ENCODE results near the gene NRTN. TPM values are rescaled to one million over a fixed set of nuclear protein-coding genes. Genes with fewer than 3 reads are reported as not detected.

NRTN gene
- total and polyA plus RNA-seq, 12 donors = 4.5 to 26.8 (median 8.9) TPM

DNA sequence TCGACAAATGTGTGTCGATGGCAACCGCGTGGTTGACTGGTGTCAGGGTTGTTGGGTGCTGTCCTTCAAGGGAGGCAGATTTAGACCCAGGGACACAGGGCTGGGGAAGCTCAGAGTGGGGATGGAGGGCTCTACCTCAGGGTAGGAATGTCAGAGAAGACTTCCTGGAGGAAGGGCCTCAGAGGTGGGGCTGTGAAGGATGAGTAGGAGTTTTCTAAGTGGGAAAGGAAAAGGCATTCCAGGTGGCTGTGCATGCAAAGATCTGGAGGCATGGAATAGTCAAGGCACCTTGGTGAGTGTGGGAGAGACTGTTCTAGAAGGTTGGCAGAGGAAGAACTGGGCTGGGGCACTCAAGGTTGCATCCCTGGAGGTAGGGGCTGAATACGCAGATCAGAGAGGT lies 2.0 kb downstream of the NRTN start:
- 87 to 95% (median 91%) methylated on average over 5 of the region's 5 CpGs for WGBS, 4 donors
- Histone ChIP-seq H3K4me3 (no peak overlapping the region), H3K36me3 (replicated peaks in 1 of 2) (no peaks in the 10 kb centered on the region), H3K27ac (no peak overlapping the region), H3K4me1 (replicated peaks in 1 of 2) (peaks cover 13 to 17% of the 10 kb centered on the region in 2 donors), H3K9me3 (replicated peaks in 1 of 3) (no peaks in the 10 kb centered on the region), H3K27me3 (no peaks in the 10 kb centered on the region)
- DNase-seq = no peak
- intact Hi-C loops (cut with DNase I) = loop anchor here (5.0 to 10.0 kb wide), 3 partner anchors 85 to 215 kb away; no protein-coding TSS in a partner anchor
- no peak for TF ChIP-seq POLR2A (IDR thresholded peaks at IDR 0.05)
- TF ChIP-seq, protein P1, sequence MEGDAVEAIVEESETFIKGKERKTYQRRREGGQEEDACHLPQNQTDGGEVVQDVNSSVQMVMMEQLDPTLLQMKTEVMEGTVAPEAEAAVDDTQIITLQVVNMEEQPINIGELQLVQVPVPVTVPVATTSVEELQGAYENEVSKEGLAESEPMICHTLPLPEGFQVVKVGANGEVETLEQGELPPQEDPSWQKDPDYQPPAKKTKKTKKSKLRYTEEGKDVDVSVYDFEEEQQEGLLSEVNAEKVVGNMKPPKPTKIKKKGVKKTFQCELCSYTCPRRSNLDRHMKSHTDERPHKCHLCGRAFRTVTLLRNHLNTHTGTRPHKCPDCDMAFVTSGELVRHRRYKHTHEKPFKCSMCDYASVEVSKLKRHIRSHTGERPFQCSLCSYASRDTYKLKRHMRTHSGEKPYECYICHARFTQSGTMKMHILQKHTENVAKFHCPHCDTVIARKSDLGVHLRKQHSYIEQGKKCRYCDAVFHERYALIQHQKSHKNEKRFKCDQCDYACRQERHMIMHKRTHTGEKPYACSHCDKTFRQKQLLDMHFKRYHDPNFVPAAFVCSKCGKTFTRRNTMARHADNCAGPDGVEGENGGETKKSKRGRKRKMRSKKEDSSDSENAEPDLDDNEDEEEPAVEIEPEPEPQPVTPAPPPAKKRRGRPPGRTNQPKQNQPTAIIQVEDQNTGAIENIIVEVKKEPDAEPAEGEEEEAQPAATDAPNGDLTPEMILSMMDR (IDR thresholded peaks at IDR 0.05) = no peak

DNA sequence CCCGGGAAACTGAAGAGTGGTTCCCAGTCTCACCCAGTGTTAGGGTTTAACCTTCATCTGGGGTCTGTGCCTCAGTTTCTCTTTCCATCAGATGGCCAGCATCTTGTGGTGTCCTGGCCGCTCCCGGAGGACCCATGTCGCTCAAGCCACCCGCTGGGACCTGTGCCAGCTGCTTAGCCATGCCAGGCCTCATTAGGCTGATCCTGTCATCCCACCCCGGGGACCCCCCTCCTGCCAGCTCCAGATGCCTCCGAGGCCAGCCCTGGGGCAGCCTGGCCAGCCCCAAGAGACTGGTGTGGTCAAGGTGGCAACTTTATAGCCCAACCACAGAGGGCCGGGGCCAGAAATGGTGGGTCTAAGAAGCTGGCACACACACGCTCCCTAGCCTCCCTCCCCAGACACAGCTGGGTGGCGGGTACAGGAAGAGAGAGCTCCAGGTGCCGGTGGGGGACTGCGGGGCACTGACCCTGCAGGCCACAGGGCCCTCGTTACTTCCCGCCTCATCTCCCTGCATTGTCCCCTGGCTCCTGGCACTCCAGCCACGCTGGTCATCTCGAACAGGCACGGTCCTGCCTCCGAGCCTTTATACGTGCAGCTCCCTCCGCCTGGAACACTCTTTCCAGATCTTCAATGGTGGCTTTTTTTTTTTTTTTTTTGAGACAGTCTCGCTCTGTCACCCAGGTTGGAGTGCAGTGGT lies 3.4 kb downstream of the NRTN start:
- intact Hi-C loops (cut with DNase I) = loop anchor here (5.0 to 10.0 kb wide), 3 partner anchors 84 to 214 kb away; no protein-coding TSS in a partner anchor
- Histone ChIP-seq H3K4me3 (no peak overlapping the region), H3K27me3 (no peaks in the 10 kb centered on the region), H3K27ac (no peak overlapping the region), H3K9me3 (replicated peaks in 1 of 3) (no peaks in the 10 kb centered on the region), H3K4me1 (replicated peaks in 1 of 2) (peaks cover 13 to 17% of the 10 kb centered on the region in 2 donors), H3K36me3 (replicated peaks in 1 of 2) (no peaks in the 10 kb centered on the region)
- 85 to 92% (median 90%) methylated on average over 17 to 21 of the region's 21 CpGs for WGBS, 4 donors
- no peak for DNase-seq
- TF ChIP-seq, protein P1 (IDR thresholded peaks at IDR 0.05) = no peak
- no peak for TF ChIP-seq POLR2A (IDR thresholded peaks at IDR 0.05)

DNA sequence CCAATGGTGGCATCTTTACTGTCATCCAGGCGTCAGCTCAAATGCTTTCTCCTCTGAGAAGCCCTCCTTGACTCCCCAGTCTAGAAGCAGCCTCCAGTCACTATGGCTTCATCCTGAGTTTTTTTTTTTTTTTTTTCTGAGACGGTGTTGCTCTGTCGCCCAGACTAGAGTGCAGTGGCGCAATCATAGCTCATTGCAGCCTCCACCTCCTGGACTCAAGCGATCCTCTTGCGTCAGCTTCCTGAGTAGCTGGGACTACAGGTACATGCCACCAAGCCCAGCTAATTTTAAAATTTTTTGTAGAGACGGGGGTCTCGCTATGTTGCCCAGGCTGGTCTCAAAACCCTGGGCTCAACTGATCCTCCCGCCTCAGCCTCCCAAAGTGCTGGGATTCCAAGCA lies 4.2 kb downstream of the NRTN start:
- TF ChIP-seq, protein P1 (IDR thresholded peaks at IDR 0.05) = no peak
- no peak for TF ChIP-seq POLR2A (IDR thresholded peaks at IDR 0.05)
- no peaks in the 10 kb centered on the region for H3K36me3 ChIP-seq (replicated peaks in 1 of 2)
- intact Hi-C loops (cut with DNase I) = loop anchor here (5.0 to 10.0 kb wide), 3 partner anchors 83 to 213 kb away; no protein-coding TSS in a partner anchor
- H3K4me3 ChIP-seq = no peak overlapping the region
- no peaks in the 10 kb centered on the region for H3K27me3 ChIP-seq
- WGBS, 4 donors = 80 to 86% (median 85%) methylated on average over 9 of the region's 9 CpGs
- no peak overlapping the region for H3K27ac ChIP-seq
- no peak for DNase-seq
- no peaks in the 10 kb centered on the region for H3K9me3 ChIP-seq (replicated peaks in 1 of 3)
- peaks cover 6 to 11% of the 10 kb centered on the region in 2 donors for H3K4me1 ChIP-seq (replicated peaks in 1 of 2)

DNA sequence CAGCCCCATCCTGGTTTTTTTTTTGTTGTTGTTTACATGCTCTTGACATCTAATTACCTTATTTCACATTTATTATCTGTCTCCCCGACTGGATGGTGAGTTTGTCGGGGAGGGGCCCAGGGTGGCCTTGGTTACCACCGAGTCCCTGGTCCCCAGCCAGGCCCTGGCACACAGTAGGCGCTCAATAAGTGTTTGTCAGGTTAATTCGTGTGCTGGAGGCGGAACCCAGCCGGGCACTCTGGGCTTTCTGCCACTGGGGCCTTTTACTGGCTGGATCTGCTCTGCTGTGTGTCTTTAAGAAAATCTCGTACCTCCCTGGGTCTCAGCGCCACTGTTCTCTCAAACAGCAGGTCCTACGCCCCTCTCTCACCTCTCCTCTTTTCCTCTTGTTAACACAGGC lies 4.6 kb downstream of the NRTN start:
- 70 to 73% (median 72%) methylated on average over 10 of the region's 10 CpGs for WGBS, 4 donors
- no peak for TF ChIP-seq POLR2A (IDR thresholded peaks at IDR 0.05)
- TF ChIP-seq, protein P1 (IDR thresholded peaks at IDR 0.05) = no peak
- H3K27me3 ChIP-seq = no peaks in the 10 kb centered on the region
- intact Hi-C loops (cut with DNase I) = loop anchor here (5.0 to 10.0 kb wide), 3 partner anchors 83 to 213 kb away; no protein-coding TSS in a partner anchor
- no peaks in the 10 kb centered on the region for H3K9me3 ChIP-seq (replicated peaks in 1 of 3)
- no peaks in the 10 kb centered on the region for H3K36me3 ChIP-seq (replicated peaks in 1 of 2)
- H3K4me3 ChIP-seq = no peak overlapping the region
- no peak overlapping the region for H3K27ac ChIP-seq
- no peak for DNase-seq
- H3K4me1 ChIP-seq (replicated peaks in 1 of 2) = peaks cover 2 to 9% of the 10 kb centered on the region in 2 donors

Measured in adrenal gland (tissue), 12 donors.